GM12878 (cell line): ENCODE measurements around the gene TECR. TPM values are rescaled to one million over a fixed set of nuclear protein-coding genes. Genes with fewer than 3 reads are reported as not detected.

Experiments used
- CTCF ChIP-seq, 3 experiments: IDR thresholded peaks in 2 of 3; conservative IDR thresholded peaks in 1 of 3; 2 replicates each; pipeline ENCODE4 v1.5.1; 2011; ENCODE audit warnings: low read depth in 3 of 3, low read length in 3 of 3, mild to moderate bottlenecking in 3 of 3, control low read depth in 2 of 3, moderate library complexity in 2 of 3, inconsistent platforms in 1 of 3, mixed read lengths in 1 of 3; ENCODE audit not compliant: control insufficient read depth in 2 of 3, insufficient read depth in 1 of 3; ENCODE audit errors: extremely low read depth in 1 of 3
- EED ChIP-seq: sonication (generic); IDR thresholded peaks from 2 replicates; pipeline ENCODE4 v1.6.1; 2016; ENCODE audit warnings: antibody characterized with exemption, low read depth
- ELK1 ChIP-seq: IDR thresholded peaks from 2 replicates; pipeline ENCODE4 v1.6.1; 2012; ENCODE audit warnings: low read depth, low read length, improper control_type of control experiment
- EP300 ChIP-seq, 2 experiments: fragments of 150-350 bp in 1 of 2; IDR thresholded peaks; 2 replicates each; pipeline ENCODE4 v1.6.1; 2011 to 2012; ENCODE audit warnings: low read depth in 2 of 2, low read length in 2 of 2, borderline replicate concordance in 1 of 2, improper control_type of control experiment in 1 of 2, inconsistent platforms in 1 of 2; ENCODE audit not compliant: control insufficient read depth in 1 of 2
- EZH2 ChIP-seq: IDR thresholded peaks from 2 replicates; pipeline ENCODE4 v1.6.1; 2012; ENCODE audit warnings: low read depth, mild to moderate bottlenecking, control low read depth, inconsistent platforms, low read length, borderline replicate concordance; ENCODE audit not compliant: control insufficient read depth
- HDAC6 ChIP-seq: fragments of 200-600 bp; sonication (generic); IDR thresholded peaks from one replicate; pipeline ENCODE4 v1.8.0; 2017; ENCODE audit warnings: antibody characterized with exemption; ENCODE audit not compliant: unreplicated experiment
- HDGF ChIP-seq: fragments of 450-650 bp; IDR thresholded peaks from 2 replicates; pipeline ENCODE4 v1.6.1; 2016; ENCODE audit warnings: antibody characterized with exemption
- IKZF1 ChIP-seq: fragments of 450-650 bp; conservative IDR thresholded peaks from 2 replicates; pipeline ENCODE4 v1.6.1; 2017; ENCODE audit warnings: antibody characterized with exemption, mild to moderate bottlenecking
- KDM1A ChIP-seq: fragments of 200-600 bp; sonication (generic); IDR thresholded peaks from 2 replicates; pipeline ENCODE4 v1.6.1; 2016; ENCODE audit warnings: borderline replicate concordance
- KLF5 ChIP-seq: fragments of 450-650 bp; IDR thresholded peaks from 2 replicates; pipeline ENCODE4 v1.6.1; 2014; ENCODE audit warnings: mild to moderate bottlenecking; ENCODE audit not compliant: partially characterized antibody
- MAX ChIP-seq: IDR thresholded peaks from 2 replicates; pipeline ENCODE4 v1.6.1; 2012; ENCODE audit warnings: low read depth, low read length, improper control_type of control experiment
- MEF2B ChIP-seq: fragments of 450-650 bp; IDR thresholded peaks from 2 replicates; pipeline ENCODE4 v1.6.1; 2018; ENCODE audit warnings: mild to moderate bottlenecking, moderate library complexity; ENCODE audit not compliant: partially characterized antibody, poor library complexity, severe bottlenecking
- MTA2 ChIP-seq: fragments of 450-650 bp; IDR thresholded peaks from 2 replicates; pipeline ENCODE4 v1.6.1; 2016; ENCODE audit warnings: low read depth, mild to moderate bottlenecking, moderate library complexity
- MYC ChIP-seq: IDR thresholded peaks from 2 replicates; pipeline ENCODE4 v1.6.1; 2011; ENCODE audit warnings: mild to moderate bottlenecking, low read length, moderate library complexity, inconsistent platforms; ENCODE audit not compliant: insufficient read depth, insufficient replicate concordance, insufficient read length, severe bottlenecking
- PAX8 ChIP-seq: fragments of 450-650 bp; IDR thresholded peaks from 2 replicates; pipeline ENCODE4 v1.6.1; 2017; ENCODE audit warnings: mild to moderate bottlenecking, moderate library complexity
- RFX5 ChIP-seq: IDR thresholded peaks from 2 replicates; pipeline ENCODE4 v1.6.1; 2011; ENCODE audit warnings: low read depth, low read length, improper control_type of control experiment
- RUNX3 ChIP-seq: IDR thresholded peaks from 2 replicates; pipeline ENCODE4 v1.6.1; 2012; ENCODE audit warnings: low read length, inconsistent platforms
- SMAD1 ChIP-seq: fragments of 450-650 bp; IDR thresholded peaks from 2 replicates; pipeline ENCODE4 v1.6.1; 2018; ENCODE audit warnings: mild to moderate bottlenecking, low read depth; ENCODE audit not compliant: partially characterized antibody
- SMAD5 ChIP-seq: IDR thresholded peaks from 2 replicates; pipeline ENCODE4 v1.6.1; 2016; ENCODE audit warnings: antibody characterized with exemption, low read depth
- SRF ChIP-seq, 2 experiments: IDR thresholded peaks; 2 replicates each; pipeline ENCODE4 v1.6.1; 2011; ENCODE audit warnings: low read depth in 2 of 2, low read length in 2 of 2, mild to moderate bottlenecking in 1 of 2, moderate library complexity in 1 of 2
- TAF1 ChIP-seq: IDR thresholded peaks from 2 replicates; pipeline ENCODE4 v1.6.1; 2011; ENCODE audit warnings: mild to moderate bottlenecking, low read depth, low read length, borderline replicate concordance
- TCF7 ChIP-seq: IDR thresholded peaks from 2 replicates; pipeline ENCODE4 v1.6.1; 2014; ENCODE audit warnings: antibody characterized with exemption, borderline replicate concordance
- ZBTB11 ChIP-seq: fragments of 450-650 bp; formaldehyde crosslinking; IDR thresholded peaks from 2 replicates; pipeline ENCODE4 v1.5.0; 2022; ENCODE audit warnings: mild to moderate bottlenecking, missing genetic modification characterization
- polyA plus RNA-seq, 11 experiments: library from polyadenylated mRNA; depleted of rRNA in 4 of 11; unstranded in 6 of 11; stranded (reverse) in 5 of 11; fragments of >200 nt; fragmentation: Nextera tagmentation in 4 of 11; fragmentation: Illumina TruSeq in 1 of 11; extraction: Ambion mirVana in 4 of 11; extraction: Trizol in 1 of 11; gene quantifications; 1 replicate in 1 of 11; 2 replicates in 10 of 11; pipeline versions ENCODE4 v1.2.1 to v1.2.3, GENCODE V29; 2011 to 2016; ENCODE audit warnings: inconsistent platforms in 2 of 11, missing spikeins in 2 of 11, low read depth in 1 of 11
- total RNA-seq, 4 experiments: library from RNA; depleted of rRNA in 3 of 4; stranded (reverse); fragments of >200 nt in 3 of 4; fragmentation: Illumina TruSeq in 1 of 4; extraction: Trizol in 1 of 4; gene quantifications; 2 replicates each; pipeline versions ENCODE4 v1.2.1 to v1.2.3, GENCODE V29; 2013 to 2021

The TECR gene
- total and polyA plus RNA-seq, 10 of the 15 experiments (the other 5 are each of a cell fraction or from before 2014, with no cell fraction given): 9.6 to 157 (median 64.2) TPM

- TF ChIP-seq EP300 (IDR thresholded peaks at IDR 0.05; ENCODE audit: borderline replicate concordance in 1 of 2, control insufficient read depth in 1 of 2, low read depth in 2 of 2, low read length in 2 of 2): no peak
- no peak for TF ChIP-seq TCF7
- peak; percentile 53 for TF ChIP-seq SMAD1
- peak; percentile 58 for TF ChIP-seq RFX5
- TF ChIP-seq ELK1: 0 out of 2 replicates have a peak, but pooled peaks have one; percentile 13
- peak; percentile 86 for TF ChIP-seq RUNX3
- TF ChIP-seq TAF1: peak; percentile 93
- no peak for TF ChIP-seq MTA2
- peak; percentile 28 for TF ChIP-seq MYC
- TF ChIP-seq EED: no peak
- TF ChIP-seq PAX8: no peak
- TF ChIP-seq KLF5: peak; percentile 57
- peak; percentile 91 for TF ChIP-seq SMAD5
- peak; percentile 83 for TF ChIP-seq IKZF1
- TF ChIP-seq HDAC6: peak; percentile 38
- peak; percentile 95 for TF ChIP-seq HDGF
- TF ChIP-seq SRF (IDR thresholded peaks at IDR 0.05; ENCODE audit: low read depth in 2 of 2, low read length in 2 of 2): no peak
- TF ChIP-seq CTCF (IDR thresholded peaks at IDR 0.05 in 2 of 3, conservative IDR thresholded peaks at IDR 0.05 in 1 of 3; ENCODE audit: control insufficient read depth in 2 of 3, extremely low read depth in 1 of 3, insufficient read depth in 1 of 3, low read depth in 3 of 3, low read length in 3 of 3): no peak
- TF ChIP-seq ZBTB11 (CRISPR knock-in tag): no peak
- peak; percentile 42; the same call in 1 of the 2 replicates for TF ChIP-seq MAX
- TF ChIP-seq MEF2B: peak; percentile 33
- TF ChIP-seq EZH2: no peak
- TF ChIP-seq KDM1A: no peak
Measured at GRCh38 chr19:14529254-14530004, at the start of gene TECR (continued).
